ENCODE data around the gene NADK2.
A peak's percentile ranks its signal among the peaks of the same experiment; 100 is the strongest.

Gene NADK2

GRCh38 chr5:36277521-36278176 is 35.9 kb upstream of the NADK2 start:
- Mint-ChIP-seq H3K4me1 (peaks cover 6% of the 10 kb centered on the region), H3K9me3 (no peaks in the 10 kb centered on the region), H3K27ac (no peak overlapping the region), H3K4me3 (no peak overlapping the region), H3K27me3 (ENCODE audit: low read depth) (no peaks in the 10 kb centered on the region), H3K36me3 (ENCODE audit: low read depth) (no peaks in the 10 kb centered on the region)
- no peak for TF ChIP-seq CTCF (IDR thresholded peaks at IDR 0.05; ENCODE audit: unreplicated experiment in 3 of 3)

- Mint-ChIP-seq H3K9me3 (no peaks in the 10 kb centered on the region), H3K36me3 (ENCODE audit: low read depth) (no peaks in the 10 kb centered on the region), H3K4me3 (no peak overlapping the region), H3K27me3 (ENCODE audit: low read depth) (no peaks in the 10 kb centered on the region), H3K4me1 (peaks cover 6% of the 10 kb centered on the region), H3K27ac (no peak overlapping the region)
- no peak for TF ChIP-seq CTCF (IDR thresholded peaks at IDR 0.05; ENCODE audit: unreplicated experiment in 3 of 3)
These were observed 35.1 kb upstream of the NADK2 start for GRCh38 chr5:36276864-36277263.

GRCh38 chr5:36273809-36274526 is 32.2 kb upstream of the NADK2 start:
- no peak for TF ChIP-seq CTCF (IDR thresholded peaks at IDR 0.05; ENCODE audit: unreplicated experiment in 3 of 3)
- no peak overlapping the region for H3K4me3 Mint-ChIP-seq
- H3K9me3 Mint-ChIP-seq: no peaks in the 10 kb centered on the region
- H3K36me3 Mint-ChIP-seq (ENCODE audit: low read depth): no peaks in the 10 kb centered on the region
- H3K27ac Mint-ChIP-seq: peak overlapping the region in 2 of 3 experiments; percentile 2 to 8
- no peaks in the 10 kb centered on the region for H3K27me3 Mint-ChIP-seq (ENCODE audit: low read depth)
- H3K4me1 Mint-ChIP-seq: peaks cover 6% of the 10 kb centered on the region

- Mint-ChIP-seq H3K27me3 (ENCODE audit: low read depth) (no peaks in the 10 kb centered on the region), H3K9me3 (no peaks in the 10 kb centered on the region), H3K36me3 (ENCODE audit: low read depth) (no peaks in the 10 kb centered on the region), H3K4me1 (peaks cover 6% of the 10 kb centered on the region), H3K4me3 (no peak overlapping the region), H3K27ac (no peak overlapping the region)
- TF ChIP-seq CTCF (IDR thresholded peaks at IDR 0.05; ENCODE audit: unreplicated experiment in 3 of 3): no peak
These were observed 30.5 kb upstream of the NADK2 start for GRCh38 chr5:36272136-36272690.

GRCh38 chr5:36270876-36271575 is 29.3 kb upstream of the NADK2 start:
- no peak overlapping the region for H3K27ac Mint-ChIP-seq
- no peak overlapping the region for H3K4me3 Mint-ChIP-seq
- H3K27me3 Mint-ChIP-seq (ENCODE audit: low read depth): no peaks in the 10 kb centered on the region
- no peak for TF ChIP-seq CTCF (IDR thresholded peaks at IDR 0.05; ENCODE audit: unreplicated experiment in 3 of 3)
- H3K4me1 Mint-ChIP-seq: peaks cover 6% of the 10 kb centered on the region
- no peaks in the 10 kb centered on the region for H3K36me3 Mint-ChIP-seq (ENCODE audit: low read depth)
- no peaks in the 10 kb centered on the region for H3K9me3 Mint-ChIP-seq
